Heart left ventricle (tissue), 16 donors: ENCODE results near the gene CCDC85C. TPM values are rescaled to one million over a fixed set of nuclear protein-coding genes. Genes with fewer than 3 reads are reported as not detected.
A peak's percentile ranks its signal among the peaks of the same experiment; 100 is the strongest.

ENCODE experiments used
- ATAC-seq, 4 donors: fragments of 200-7000 bp; cut with Tn5 transposase; one replicate each; pipeline ENCODE4 v1.9.1; 2020 to 2022; ENCODE audit warnings: moderate library complexity in 4 of 4, mild to moderate bottlenecking in 3 of 4, moderate number of reproducible peaks in 1 of 4
- DNase-seq, 5 donors: peaks; one replicate each; pipeline ENCODE4 v3.0.0-alpha.2; 2020
- H3K27ac ChIP-seq, 12 donors: fragments of 200-600 bp; sonication (generic) in 4 of 12; one replicate each; pipeline versions ENCODE4 v1.5.0 to v1.8.0; 2016 to 2022; ENCODE audit warnings: mild to moderate bottlenecking in 2 of 12
- H3K27me3 ChIP-seq, 9 donors: fragments of 200-600 bp; sonication (generic) in 2 of 9; one replicate each; pipeline versions ENCODE4 v1.5.1 to v1.8.0; 2016 to 2022; ENCODE audit warnings: mild to moderate bottlenecking in 3 of 9
- H3K36me3 ChIP-seq, 9 donors: fragments of 200-600 bp; sonication (generic) in 2 of 9; one replicate each; pipeline versions ENCODE4 v1.5.0 to v1.8.0; 2018 to 2022; ENCODE audit warnings: mild to moderate bottlenecking in 2 of 9
- H3K4me1 ChIP-seq, 12 donors: fragments of 200-600 bp; sonication (generic) in 4 of 12; one replicate each; pipeline versions ENCODE4 v1.5.0 to v1.8.0; 2016 to 2022; ENCODE audit warnings: mild to moderate bottlenecking in 3 of 12
- H3K4me3 ChIP-seq, 12 donors: fragments of 200-600 bp; sonication (generic) in 4 of 12; one replicate each; pipeline versions ENCODE4 v1.5.0 to v1.8.0; 2017 to 2022; ENCODE audit warnings: mild to moderate bottlenecking in 9 of 12, moderate library complexity in 4 of 12
- H3K9me3 ChIP-seq, 12 donors: fragments of 200-600 bp; sonication (generic) in 4 of 12; one replicate each; pipeline versions ENCODE4 v1.5.0 to v1.8.0; 2016 to 2022; ENCODE audit warnings: mild to moderate bottlenecking in 1 of 12
- CTCF ChIP-seq, 12 donors: fragments of 200-600 bp; sonication (generic) in 4 of 12; IDR thresholded peaks; one replicate each; pipeline versions ENCODE4 v1.5.0 to v1.8.0; 2018 to 2022; ENCODE audit warnings: antibody characterized with exemption in 12 of 12, mild to moderate bottlenecking in 5 of 12
- POLR2A ChIP-seq, 2 donors: fragments of 450-650 bp; IDR thresholded peaks; one replicate each; pipeline ENCODE4 v1.6.1; 2017; ENCODE audit warnings: antibody characterized with exemption in 2 of 2, mild to moderate bottlenecking in 2 of 2, moderate library complexity in 2 of 2
- WGBS, 4 donors: extraction: QIAGEN DNeasy Blood & Tissue Kit in 2 of 4; methylation state at CpG; one replicate each; pipeline versions ENCODE4 v1.1.5 to v1.1.7; 2013 to 2018; 5-methylcytosine and 5-hydroxymethylcytosine counted together
- intact Hi-C, 10 donors: fragments of 100-400 bp; cut with DNase I; formaldehyde crosslinking; loops; one replicate each; pipeline versions ENCODE4 v1.11.1 to v1.14.2; 2022
- polyA plus RNA-seq, 2 donors: library from polyadenylated mRNA; stranded (reverse); fragments of 200-250 nt; gene quantifications; one replicate each; pipeline ENCODE4 v1.2.3, GENCODE V29; 2013
- total RNA-seq, 9 donors: library from RNA; depleted of rRNA in 2 of 9; stranded (reverse); fragments of >200 nt in 2 of 9; fragmentation: NEBNext Ultra II Directional in 3 of 9; extraction: Animal tissue kit (Norgen Biotek cat#: 25700) in 3 of 9; gene quantifications; one replicate each; pipeline versions ENCODE4 v1.1.0 to v1.2.4, GENCODE V29; 2016 to 2023
- donor health status: ischemic (EF 13 %, LVEDD 7.1; RV severe dilation, severe dysfunction).
- donor health status: healthy with polysubstance abuse.
- donor health status: DM: no; HTN: yes; CAD: no.
- donor health status: DM: no; HTN: no; CAD: no.
- donor health status: ischemic (EF 25% LVEDD 6.9; RV normal size, moderate dysfunction).
- donor health status: ischemic (EF 25% LVEDD 5.7; RV mildly dilated, moderate dysfunction).
- donor health status: healthy.
- donor health status: DM: yes; HTN: yes; CAD: no.
- donor health status: ischemic (EF 35%, LVEDD 5.7; RV mildly dilated, moderate dysfunction).
- donor health status: nonischemic (EF 11% LVEDD 7.7; RV severe dilation, severe dysfunction).
- donor health status: DM: yes; HTN: yes; CAD: no.
- donor health status: PGD.
- donor health status: ischemic (EF 29% LVEDD 5.4; RV normal size, mild dysfunction).
- donor health status: nonischemic (EF 23%, LVEDD 6.1; RV moderate dilation, normal function).

The CCDC85C gene
- total and polyA plus RNA-seq, 11 donors: 22.5 to 45.4 (median 29.7) TPM

- DNase-seq (peak in 1 of 5 donors; percentile 24), ATAC-seq (no peak)
- Histone ChIP-seq H3K36me3 (no peaks in the 10 kb centered on the region), H3K4me3 (no peak overlapping the region), H3K9me3 (no peaks in the 10 kb centered on the region), H3K4me1 (no peaks in the 10 kb centered on the region), H3K27me3 (no peaks in the 10 kb centered on the region), H3K27ac (no peak overlapping the region)
- no peak for TF ChIP-seq CTCF (IDR thresholded peaks at IDR 0.05)
- TF ChIP-seq POLR2A (IDR thresholded peaks at IDR 0.05): no peak
- intact Hi-C loops: no loop called here
- WGBS, 4 donors: 82 to 89% (median 85%) methylated on average over 8 of the region's 8 CpGs
These were observed 31.1 kb upstream of the CCDC85C start for GRCh38 chr14:99635116-99635515.

- WGBS, 4 donors: 77 to 85% (median 82%) methylated on average over 10 of the region's 10 CpGs
- intact Hi-C loops: no loop called here
- no peak overlapping the region for H3K4me3 ChIP-seq
- H3K9me3 ChIP-seq: no peaks in the 10 kb centered on the region
- H3K36me3 ChIP-seq: no peaks in the 10 kb centered on the region
- no peaks in the 10 kb centered on the region for H3K27me3 ChIP-seq
- no peak for ATAC-seq
- DNase-seq: peak in 1 of 5 donors; percentile 26
- no peaks in the 10 kb centered on the region for H3K4me1 ChIP-seq
- H3K27ac ChIP-seq: no peak overlapping the region
- TF ChIP-seq POLR2A (IDR thresholded peaks at IDR 0.05) (no peak), CTCF (IDR thresholded peaks at IDR 0.05) (no peak)
These were observed 30.4 kb upstream of the CCDC85C start for GRCh38 chr14:99634443-99634842.

GRCh38 chr14:99633918-99634317 is 29.9 kb upstream of the CCDC85C start:
- no peak for DNase-seq
- Histone ChIP-seq H3K27me3 (no peaks in the 10 kb centered on the region), H3K9me3 (no peaks in the 10 kb centered on the region), H3K36me3 (no peaks in the 10 kb centered on the region), H3K4me3 (no peak overlapping the region), H3K27ac (no peak overlapping the region), H3K4me1 (peaks cover 0 to 3% (median 0%) of the 10 kb centered on the region in 12 donors)
- TF ChIP-seq CTCF (IDR thresholded peaks at IDR 0.05): no peak
- TF ChIP-seq POLR2A (IDR thresholded peaks at IDR 0.05): no peak
- ATAC-seq: no peak
- intact Hi-C loops: no loop called here
- WGBS, 4 donors: 79 to 86% (median 81%) methylated on average over 10 of the region's 10 CpGs

- WGBS, 4 donors: 86 to 100% (median 94%) methylated on average over 2 to 3 of the region's 3 CpGs
- no peak overlapping the region for H3K4me3 ChIP-seq
- no peaks in the 10 kb centered on the region for H3K36me3 ChIP-seq
- TF ChIP-seq CTCF (IDR thresholded peaks at IDR 0.05): no peak
- peaks cover 0 to 7% (median 2%) of the 10 kb centered on the region in 12 donors for H3K4me1 ChIP-seq
- no peak overlapping the region for H3K27ac ChIP-seq
- intact Hi-C loops: no loop called here
- no peak for DNase-seq
- ATAC-seq: no peak
- H3K27me3 ChIP-seq: no peaks in the 10 kb centered on the region
- no peaks in the 10 kb centered on the region for H3K9me3 ChIP-seq
These were observed 29.1 kb upstream of the CCDC85C start for GRCh38 chr14:99633141-99633540.
